Testis (tissue), 2 donors: ENCODE results near the gene ANKS1B.

Source experiments
- CTCF ChIP-seq, 3 experiments: fragments of 450-650 bp in 2 of 3; fragments of 200-600 bp in 1 of 3; sonication (generic) in 1 of 3; IDR thresholded peaks; one replicate each; pipeline ENCODE4 v1.5.1; 2016 to 2019; ENCODE audit warnings: antibody characterized with exemption in 3 of 3, mild to moderate bottlenecking in 2 of 3, moderate library complexity in 1 of 3
- POLR2A ChIP-seq: fragments of 450-650 bp; IDR thresholded peaks from one replicate; pipeline ENCODE4 v1.6.1; 2017; ENCODE audit warnings: antibody characterized with exemption, mild to moderate bottlenecking, moderate library complexity

- TF ChIP-seq POLR2A (no peak), CTCF (IDR thresholded peaks at IDR 0.05) (no peak)
Observed at GRCh38 chr12:99039367-99040120, 945.2 kb downstream of the ANKS1B start.
